HepG2 (cell line): Measurements from ENCODE around the gene SYCE1L. TPM values are rescaled to one million over a fixed set of nuclear protein-coding genes. Genes with fewer than 3 reads are reported as not detected.

Experiments
- ADNP ChIP-seq: sonication (generic); formaldehyde crosslinking; IDR thresholded peaks from 2 replicates; pipeline ENCODE4 v1.4.0; 2020; ENCODE audit warnings: missing genetic modification reagents
- CC2D1A ChIP-seq: sonication (generic); formaldehyde crosslinking; IDR thresholded peaks from 2 replicates; pipeline ENCODE4 v1.8.1; 2023; ENCODE audit warnings: mild to moderate bottlenecking, missing genetic modification reagents
- FOSL1 ChIP-seq: sonication (generic); formaldehyde crosslinking; IDR thresholded peaks from 2 replicates; pipeline ENCODE4 v1.9.0; 2021; ENCODE audit warnings: missing genetic modification reagents, borderline replicate concordance
- HIVEP1 ChIP-seq: sonication (generic); formaldehyde crosslinking; IDR thresholded peaks from 2 replicates; pipeline ENCODE4 v1.4.0; 2020; ENCODE audit warnings: mild to moderate bottlenecking, missing genetic modification reagents
- HMG20B ChIP-seq: conservative IDR thresholded peaks from 2 replicates; pipeline ENCODE4 v1.6.1; 2016; ENCODE audit warnings: missing genetic modification reagents, missing compliant biosample characterization
- KDM5A ChIP-seq: fragments of 200-600 bp; sonication (generic); IDR thresholded peaks from 2 replicates; pipeline ENCODE4 v1.7.0; 2018; ENCODE audit warnings: antibody characterized with exemption, mild to moderate bottlenecking, low read length, borderline replicate concordance
- LBX2 ChIP-seq: sonication (generic); formaldehyde crosslinking; IDR thresholded peaks from 2 replicates; pipeline ENCODE4 v1.5.0; 2020; ENCODE audit warnings: missing genetic modification reagents, mild to moderate bottlenecking, borderline replicate concordance
- LRRFIP1 ChIP-seq: sonication (generic); formaldehyde crosslinking; conservative IDR thresholded peaks from 2 replicates; pipeline ENCODE4 v1.4.0; 2020; ENCODE audit warnings: missing genetic modification reagents
- NFYB ChIP-seq: sonication (generic); formaldehyde crosslinking; IDR thresholded peaks from 2 replicates; pipeline ENCODE4 v1.4.0; 2020; ENCODE audit warnings: missing genetic modification reagents
- ONECUT2 ChIP-seq: sonication (generic); formaldehyde crosslinking; IDR thresholded peaks from 2 replicates; pipeline ENCODE4 v1.4.0; 2020; ENCODE audit warnings: missing genetic modification reagents
- PAX8 ChIP-seq: sonication (generic); formaldehyde crosslinking; IDR thresholded peaks from 2 replicates; pipeline ENCODE4 v1.8.0; 2022; ENCODE audit warnings: mild to moderate bottlenecking, missing genetic modification reagents, borderline replicate concordance
- SMARCC2 ChIP-seq: fragments of 450-650 bp; IDR thresholded peaks from 2 replicates; pipeline ENCODE4 v1.6.1; 2017; ENCODE audit warnings: antibody characterized with exemption, mild to moderate bottlenecking
- SNRNP70 ChIP-seq: fragments of 200-400 bp; formaldehyde crosslinking; IDR thresholded peaks from 2 replicates; pipeline ENCODE4 v1.6.1; 2017; ENCODE audit warnings: mild to moderate bottlenecking, low read depth, low read length, moderate library complexity
- SP5 ChIP-seq: IDR thresholded peaks from 2 replicates; pipeline ENCODE4 v1.6.1; 2016; ENCODE audit warnings: low read depth, borderline replicate concordance
- TBX2 ChIP-seq: sonication (generic); formaldehyde crosslinking; IDR thresholded peaks from 2 replicates; pipeline ENCODE4 v1.5.0; 2020; ENCODE audit warnings: missing genetic modification reagents, mild to moderate bottlenecking, borderline replicate concordance
- TOE1 ChIP-seq: sonication (generic); formaldehyde crosslinking; IDR thresholded peaks from 2 replicates; pipeline ENCODE4 v1.4.0; 2020; ENCODE audit warnings: mild to moderate bottlenecking, missing genetic modification reagents
- YEATS2 ChIP-seq: sonication (generic); formaldehyde crosslinking; IDR thresholded peaks from 2 replicates; pipeline ENCODE4 v1.4.0; 2020; ENCODE audit warnings: missing genetic modification reagents, borderline replicate concordance
- ZBTB38 ChIP-seq: sonication (generic); formaldehyde crosslinking; IDR thresholded peaks from 2 replicates; pipeline ENCODE4 v1.5.1; 2020; ENCODE audit warnings: mild to moderate bottlenecking, missing genetic modification reagents
- ZFP41 ChIP-seq: sonication (generic); formaldehyde crosslinking; IDR thresholded peaks from 2 replicates; pipeline ENCODE4 v1.4.0; 2020; ENCODE audit warnings: mild to moderate bottlenecking, missing genetic modification reagents, borderline replicate concordance
- ZNF543 ChIP-seq: sonication (generic); formaldehyde crosslinking; IDR thresholded peaks from 2 replicates; pipeline ENCODE4 v1.4.0; 2020; ENCODE audit warnings: mild to moderate bottlenecking, missing genetic modification reagents
- ZNF598 ChIP-seq: sonication (generic); formaldehyde crosslinking; IDR thresholded peaks from 2 replicates; pipeline ENCODE4 v1.5.1; 2020; ENCODE audit warnings: mild to moderate bottlenecking, missing genetic modification reagents, borderline replicate concordance
- ZNF800 ChIP-seq: sonication (generic); formaldehyde crosslinking; IDR thresholded peaks from 2 replicates; pipeline ENCODE4 v1.4.0; 2020; ENCODE audit warnings: missing genetic modification reagents
- ZNF83 ChIP-seq: sonication (generic); formaldehyde crosslinking; IDR thresholded peaks from 2 replicates; pipeline ENCODE4 v1.4.0; 2020; ENCODE audit warnings: missing genetic modification reagents, mild to moderate bottlenecking, borderline replicate concordance
- polyA plus RNA-seq, 8 experiments: library from polyadenylated mRNA; depleted of rRNA in 3 of 8; stranded (reverse) in 7 of 8; unstranded in 1 of 8; fragments of >200 nt; fragmentation: Illumina TruSeq in 4 of 8; extraction: Trizol in 4 of 8; gene quantifications; 2 replicates each; pipeline versions ENCODE4 v1.2.1 to v1.2.3, GENCODE V29; 2011 to 2016; ENCODE audit warnings: low read depth in 4 of 8, missing spikeins in 1 of 8, mixed read lengths in 1 of 8; ENCODE audit not compliant: insufficient read depth in 1 of 8
- total RNA-seq, 5 experiments: library from RNA; depleted of rRNA; stranded (reverse); fragments of >200 nt; fragmentation: Illumina TruSeq; extraction: Trizol; gene quantifications; 2 replicates each; pipeline ENCODE4 v1.2.3, GENCODE V29; 2016; ENCODE audit warnings: low read depth in 1 of 5

SYCE1L gene
- total and polyA plus RNA-seq, 2 of the 13 experiments (the other 11 are each of a cell fraction or from before 2014, with no cell fraction given): 0.22 TPM; not detected in 1

GRCh38 chr16:77191259-77191969 lies 7.8 kb upstream of the SYCE1L start (continued):
- TF ChIP-seq ONECUT2 (CRISPR knock-in tag) (no peak), ZNF543 (CRISPR knock-in tag) (no peak), TBX2 (CRISPR knock-in tag) (no peak), NFYB (no peak), TOE1 (CRISPR knock-in tag) (no peak), ZNF598 (CRISPR knock-in tag) (0 out of 2 replicates have a peak, but pooled peaks have one; percentile 1), YEATS2 (CRISPR knock-in tag) (no peak), SNRNP70 (no peak), CC2D1A (CRISPR knock-in tag) (peak; percentile 15; the same call in 1 of the 2 replicates), SP5 (CRISPR knock-in tag) (no peak), HMG20B (no peak), PAX8 (CRISPR knock-in tag) (no peak; the same call in 1 of the 2 replicates), FOSL1 (CRISPR knock-in tag) (no peak), SMARCC2 (no peak), ADNP (CRISPR knock-in tag) (no peak), ZFP41 (CRISPR knock-in tag) (no peak), LRRFIP1 (CRISPR knock-in tag) (no peak), KDM5A (peak; percentile 63), ZBTB38 (CRISPR knock-in tag) (no peak), LBX2 (CRISPR knock-in tag) (no peak), HIVEP1 (CRISPR knock-in tag) (no peak), ZNF83 (CRISPR knock-in tag) (no peak), ZNF800 (CRISPR knock-in tag) (no peak)
